Measurements from ENCODE around the gene CLVS2. TPM values are rescaled to one million over a fixed set of nuclear protein-coding genes. Genes with fewer than 3 reads are reported as not detected.

Gene CLVS2
- 0.34 and 0.69 TPM in 2 replicates for total RNA-seq
- long read RNA-seq, partial matches to known transcripts, result 1 of 1 reads
- long read RNA-seq, other reads (novel, unspliced or antisense), result 0 of 1 reads

- peaks cover 54% of the 10 kb centered on the region for H3K27me3 Mint-ChIP-seq
- H3K27ac Mint-ChIP-seq, result peak within 1 kb of the TSS; percentile 61
- peaks cover 4% of the 10 kb centered on the region for H3K4me1 Mint-ChIP-seq (ENCODE audit: low read depth)
- H3K4me3 Mint-ChIP-seq (ENCODE audit: low read depth), result peak within 1 kb of the TSS; percentile 76
- no peaks in the 10 kb centered on the region for H3K9me3 Mint-ChIP-seq (ENCODE audit: low read depth)
- TF ChIP-seq CTCF (IDR thresholded peaks at IDR 0.05; ENCODE audit: unreplicated experiment), result no peak
- peak; percentile 23 for DNase-seq (ENCODE audit: low spot score, unreplicated experiment)
- no peaks in the 10 kb centered on the region for H3K36me3 Mint-ChIP-seq (ENCODE audit: insufficient read depth)
These were observed at the start of gene CLVS2 for GRCh38 chr6:122995921-122996793. CLVS2 (plus strand) TSS chr6:122996235; CDS start chr6:122997778, 1,543 bp downstream.

- H3K27ac Mint-ChIP-seq, result no peak overlapping the region
- H3K27me3 Mint-ChIP-seq, result no peaks in the 10 kb centered on the region
- H3K9me3 Mint-ChIP-seq (ENCODE audit: low read depth), result peaks cover 4% of the 10 kb centered on the region
- H3K4me3 Mint-ChIP-seq (ENCODE audit: low read depth), result no peak overlapping the region
- H3K4me1 Mint-ChIP-seq (ENCODE audit: low read depth), result no peaks in the 10 kb centered on the region
- DNase-seq (ENCODE audit: low spot score, unreplicated experiment), result no peak
- TF ChIP-seq CTCF (IDR thresholded peaks at IDR 0.05; ENCODE audit: unreplicated experiment), result peak; percentile 62
- H3K36me3 Mint-ChIP-seq (ENCODE audit: insufficient read depth), result no peaks in the 10 kb centered on the region
These were observed 48.7 kb upstream of the CLVS2 start for GRCh38 chr6:122947355-122947754.

GRCh38 chr6:122953766-122954165 lies 42.3 kb upstream of the CLVS2 start:
- no peak for TF ChIP-seq CTCF (IDR thresholded peaks at IDR 0.05; ENCODE audit: unreplicated experiment)
- no peak overlapping the region for H3K4me3 Mint-ChIP-seq (ENCODE audit: low read depth)
- no peaks in the 10 kb centered on the region for H3K4me1 Mint-ChIP-seq (ENCODE audit: low read depth)
- peaks cover 29% of the 10 kb centered on the region for H3K9me3 Mint-ChIP-seq (ENCODE audit: low read depth)
- no peak for DNase-seq (ENCODE audit: low spot score, unreplicated experiment)
- no peaks in the 10 kb centered on the region for H3K36me3 Mint-ChIP-seq (ENCODE audit: insufficient read depth)
- H3K27me3 Mint-ChIP-seq, result no peaks in the 10 kb centered on the region
- no peak overlapping the region for H3K27ac Mint-ChIP-seq

- Mint-ChIP-seq H3K27me3 (no peaks in the 10 kb centered on the region), H3K9me3 (ENCODE audit: low read depth) (peaks cover 43% of the 10 kb centered on the region), H3K4me1 (ENCODE audit: low read depth) (no peaks in the 10 kb centered on the region), H3K4me3 (ENCODE audit: low read depth) (no peak overlapping the region), H3K27ac (no peak overlapping the region), H3K36me3 (ENCODE audit: insufficient read depth) (no peaks in the 10 kb centered on the region)
- no peak for DNase-seq (ENCODE audit: low spot score, unreplicated experiment)
- TF ChIP-seq CTCF (IDR thresholded peaks at IDR 0.05; ENCODE audit: unreplicated experiment), result no peak
These were observed 39.7 kb upstream of the CLVS2 start for GRCh38 chr6:122956376-122956775.

GRCh38 chr6:122962000-122962624 lies 33.9 kb upstream of the CLVS2 start:
- no peak overlapping the region for H3K4me3 Mint-ChIP-seq (ENCODE audit: low read depth)
- TF ChIP-seq CTCF (IDR thresholded peaks at IDR 0.05; ENCODE audit: unreplicated experiment), result no peak
- H3K36me3 Mint-ChIP-seq (ENCODE audit: insufficient read depth), result no peaks in the 10 kb centered on the region

More at GRCh38 chr6:122962000-122962624, 33.9 kb upstream of the CLVS2 start:
- Mint-ChIP-seq H3K27ac (no peak overlapping the region), H3K4me1 (ENCODE audit: low read depth) (no peaks in the 10 kb centered on the region), H3K27me3 (no peaks in the 10 kb centered on the region), H3K9me3 (ENCODE audit: low read depth) (peaks cover 47% of the 10 kb centered on the region)
- DNase-seq (ENCODE audit: low spot score, unreplicated experiment), result no peak
